ENCODE measurements around the gene MTCL3.

MTCL3 gene

DNA sequence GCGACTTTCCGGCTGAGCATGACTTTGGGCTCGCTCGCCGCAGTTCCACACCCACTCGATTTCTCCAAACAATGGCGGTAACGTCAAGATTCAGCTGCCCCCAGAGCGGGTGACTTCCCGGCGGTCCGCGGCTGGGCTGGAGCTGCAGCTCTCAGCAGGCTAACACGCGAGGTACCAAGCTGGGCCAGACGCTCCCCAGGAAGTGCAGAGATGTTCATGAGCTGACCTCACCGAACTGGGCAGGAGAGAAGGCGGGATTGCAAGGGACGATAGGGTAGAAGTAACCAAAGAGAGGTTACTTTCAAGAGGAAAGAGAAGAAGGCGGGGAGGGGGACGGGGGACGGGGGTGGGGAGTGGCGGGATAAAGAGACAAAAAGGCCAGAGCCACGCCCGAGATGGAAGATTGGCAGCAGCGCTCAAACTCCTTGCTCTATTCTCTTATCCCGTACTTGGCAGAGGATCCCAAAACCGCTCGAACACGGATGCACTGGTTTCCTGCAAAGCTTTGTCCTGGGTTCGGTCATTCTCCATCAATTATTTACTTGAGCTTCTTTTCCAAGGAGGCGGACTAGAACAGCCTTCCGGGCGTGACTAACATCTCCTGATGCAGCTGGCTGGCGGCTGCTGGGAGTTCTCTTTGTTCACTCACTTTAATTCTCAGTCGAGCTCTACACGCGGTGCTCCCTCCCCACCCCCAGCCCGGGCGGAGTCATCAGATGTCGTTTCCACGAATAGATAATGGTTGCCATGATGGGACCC lies at the start of gene MTCL3:
Gene MTCL3, minus strand, starts transcription at position 626 of the 759 bp plus-strand sequence.
- DNase-seq = peak; percentile 73
- peaks cover 14% of the 10 kb centered on the region for H3K27me3 ChIP-seq (ENCODE audit: control insufficient read depth, insufficient read depth, low read length)
- peak within 1 kb of the TSS; percentile 55 for H3K4me3 ChIP-seq (ENCODE audit: insufficient read depth, low read depth, low read length)
- H3K36me3 ChIP-seq (replicated peaks; ENCODE audit: control insufficient read depth, insufficient read depth, low read length) = no peaks in the 10 kb centered on the region

DNA sequence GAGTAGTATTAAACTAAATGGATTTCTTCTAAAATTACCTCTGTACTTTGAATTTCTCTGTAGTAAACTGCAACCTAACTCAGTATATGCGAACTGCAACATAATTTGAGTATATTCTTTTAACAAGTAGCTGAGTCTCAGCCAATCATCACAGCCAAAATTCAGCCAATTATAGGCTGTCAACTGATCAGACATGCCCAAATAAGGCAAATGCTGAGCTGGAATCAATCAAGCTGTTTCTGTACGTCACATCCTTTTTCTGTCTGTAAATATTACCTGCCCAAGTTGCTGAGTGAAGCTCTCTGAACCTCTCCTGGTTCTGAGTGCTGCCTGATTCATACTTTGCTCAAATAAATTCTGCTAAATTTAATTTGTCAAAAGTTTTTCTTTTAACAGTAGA lies 48.3 kb upstream of the MTCL3 start:
- Histone ChIP-seq H3K27me3 (ENCODE audit: control insufficient read depth, insufficient read depth, low read length) (no peaks in the 10 kb centered on the region), H3K36me3 (replicated peaks; ENCODE audit: control insufficient read depth, insufficient read depth, low read length) (no peaks in the 10 kb centered on the region), H3K4me3 (ENCODE audit: insufficient read depth, low read depth, low read length) (no peak overlapping the region)
- no peak for DNase-seq

GRCh38 chr6:127566651-127567050 lies 47.5 kb upstream of the MTCL3 start:
- no peaks in the 10 kb centered on the region for H3K27me3 ChIP-seq (ENCODE audit: control insufficient read depth, insufficient read depth, low read length)
- no peak overlapping the region for H3K4me3 ChIP-seq (ENCODE audit: insufficient read depth, low read depth, low read length)
- H3K36me3 ChIP-seq (replicated peaks; ENCODE audit: control insufficient read depth, insufficient read depth, low read length) = no peaks in the 10 kb centered on the region
- no peak for DNase-seq

GRCh38 chr6:127566119-127566518 lies 47.0 kb upstream of the MTCL3 start:
- Histone ChIP-seq H3K27me3 (ENCODE audit: control insufficient read depth, insufficient read depth, low read length) (no peaks in the 10 kb centered on the region), H3K36me3 (replicated peaks; ENCODE audit: control insufficient read depth, insufficient read depth, low read length) (no peaks in the 10 kb centered on the region)

GRCh38 chr6:127564761-127565160 lies 45.6 kb upstream of the MTCL3 start:
- Histone ChIP-seq H3K27me3 (ENCODE audit: control insufficient read depth, insufficient read depth, low read length) (no peaks in the 10 kb centered on the region), H3K36me3 (replicated peaks; ENCODE audit: control insufficient read depth, insufficient read depth, low read length) (no peaks in the 10 kb centered on the region), H3K4me3 (ENCODE audit: insufficient read depth, low read depth, low read length) (no peak overlapping the region)
- no peak for DNase-seq

More at GRCh38 chr6:127566119-127566518, 47.0 kb upstream of the MTCL3 start:
- no peak overlapping the region for H3K4me3 ChIP-seq (ENCODE audit: insufficient read depth, low read depth, low read length)
- no peak for DNase-seq

- no peak overlapping the region for H3K4me3 ChIP-seq (ENCODE audit: insufficient read depth, low read depth, low read length)
- H3K36me3 ChIP-seq (replicated peaks; ENCODE audit: control insufficient read depth, insufficient read depth, low read length) = no peaks in the 10 kb centered on the region
- no peak for DNase-seq
- no peaks in the 10 kb centered on the region for H3K27me3 ChIP-seq (ENCODE audit: control insufficient read depth, insufficient read depth, low read length)
Measured at GRCh38 chr6:127561660-127562059, 42.5 kb upstream of the MTCL3 start.

GRCh38 chr6:127554435-127555006 lies 35.4 kb upstream of the MTCL3 start:
- no peak overlapping the region for H3K4me3 ChIP-seq (ENCODE audit: insufficient read depth, low read depth, low read length)
- peak; percentile 11 for DNase-seq

GRCh38 chr6:127550403-127550802 lies 31.3 kb upstream of the MTCL3 start:
- no peak for DNase-seq
- no peaks in the 10 kb centered on the region for H3K27me3 ChIP-seq (ENCODE audit: control insufficient read depth, insufficient read depth, low read length)
- H3K36me3 ChIP-seq (replicated peaks; ENCODE audit: control insufficient read depth, insufficient read depth, low read length) = no peaks in the 10 kb centered on the region
- H3K4me3 ChIP-seq (ENCODE audit: insufficient read depth, low read depth, low read length) = no peak overlapping the region

More at GRCh38 chr6:127554435-127555006, 35.4 kb upstream of the MTCL3 start:
- H3K27me3 ChIP-seq (ENCODE audit: control insufficient read depth, insufficient read depth, low read length) = no peaks in the 10 kb centered on the region
- H3K36me3 ChIP-seq (replicated peaks; ENCODE audit: control insufficient read depth, insufficient read depth, low read length) = no peaks in the 10 kb centered on the region

DNA sequence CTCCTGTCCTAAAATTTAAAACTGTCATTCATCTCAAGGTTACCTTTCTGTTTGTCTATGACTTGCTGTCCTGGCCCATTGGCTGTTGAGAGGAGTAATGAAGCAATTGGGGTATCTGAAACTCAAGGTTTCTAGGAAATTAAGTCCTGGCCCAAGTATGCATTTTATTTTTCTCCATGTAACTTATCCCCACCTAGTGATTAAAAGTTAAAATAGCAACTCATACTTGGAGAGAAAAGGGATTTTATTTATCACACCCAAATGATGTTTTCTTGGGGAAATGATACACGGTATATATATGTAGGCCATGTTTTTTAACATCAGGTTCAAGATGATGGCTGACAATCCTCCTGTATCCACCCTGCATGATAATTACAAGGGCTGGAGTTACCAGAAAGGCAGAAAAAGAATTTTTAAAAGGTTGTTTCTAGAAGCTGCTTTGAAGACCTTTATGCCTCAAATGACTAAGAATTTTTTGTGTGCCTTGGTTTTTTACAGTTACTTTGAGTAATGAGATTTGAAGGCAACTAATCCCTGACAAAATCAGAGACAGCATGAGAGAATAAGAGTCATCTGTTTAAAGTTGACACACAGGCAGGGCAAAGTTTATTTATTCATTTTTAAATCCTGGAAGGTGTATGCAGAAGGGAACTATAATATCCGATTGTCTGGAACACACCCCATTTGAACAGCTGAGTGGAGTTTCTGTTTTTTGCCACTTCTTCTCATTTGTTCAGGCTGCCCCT lies 28.9 kb upstream of the MTCL3 start:
- H3K27me3 ChIP-seq (ENCODE audit: control insufficient read depth, insufficient read depth, low read length) = no peaks in the 10 kb centered on the region
- no peaks in the 10 kb centered on the region for H3K36me3 ChIP-seq (replicated peaks; ENCODE audit: control insufficient read depth, insufficient read depth, low read length)
- no peak for DNase-seq
- no peak overlapping the region for H3K4me3 ChIP-seq (ENCODE audit: insufficient read depth, low read depth, low read length)

DNA sequence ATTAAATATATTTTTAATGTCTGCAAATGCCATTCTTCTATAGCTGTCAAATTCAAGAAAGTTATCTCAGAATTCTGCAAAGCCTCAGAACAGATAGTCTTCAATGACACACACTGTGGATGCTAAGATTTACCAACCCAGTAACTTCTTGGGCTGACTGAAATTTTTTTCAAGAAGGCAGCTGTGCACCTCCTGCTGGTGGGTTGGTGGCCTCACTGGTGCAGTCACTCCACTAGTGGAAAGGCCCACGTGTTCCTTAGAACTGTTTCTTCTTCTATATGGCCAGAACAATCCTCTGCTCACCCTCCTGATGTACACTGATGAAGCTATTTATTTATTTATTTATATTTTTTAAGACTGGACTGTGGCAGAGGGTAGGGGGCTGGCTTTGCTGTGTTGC lies 28.1 kb upstream of the MTCL3 start:
- H3K4me3 ChIP-seq (ENCODE audit: insufficient read depth, low read depth, low read length) = no peak overlapping the region
- no peaks in the 10 kb centered on the region for H3K27me3 ChIP-seq (ENCODE audit: control insufficient read depth, insufficient read depth, low read length)
- no peak for DNase-seq
- no peaks in the 10 kb centered on the region for H3K36me3 ChIP-seq (replicated peaks; ENCODE audit: control insufficient read depth, insufficient read depth, low read length)

DNA sequence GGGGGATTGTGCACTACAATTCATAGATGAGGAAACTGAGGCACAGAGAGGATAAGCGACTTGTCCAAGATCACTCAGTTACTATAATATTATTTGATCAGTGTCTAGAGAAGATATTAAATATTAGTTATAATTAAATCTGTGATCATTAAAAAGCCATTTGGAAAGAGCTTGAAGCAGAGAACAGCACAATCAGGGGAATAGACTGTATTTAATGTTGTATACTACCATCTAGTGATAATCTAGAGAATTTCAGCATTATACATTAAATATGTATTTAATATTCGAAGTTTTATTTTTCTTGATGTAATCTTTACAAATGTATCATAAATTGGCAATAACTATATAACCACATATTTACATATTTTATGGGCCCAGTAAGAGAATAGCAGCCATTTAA lies 20.1 kb upstream of the MTCL3 start:
- H3K36me3 ChIP-seq (replicated peaks; ENCODE audit: control insufficient read depth, insufficient read depth, low read length) = no peaks in the 10 kb centered on the region
- no peak for DNase-seq
- H3K27me3 ChIP-seq (ENCODE audit: control insufficient read depth, insufficient read depth, low read length) = no peaks in the 10 kb centered on the region
- no peak overlapping the region for H3K4me3 ChIP-seq (ENCODE audit: insufficient read depth, low read depth, low read length)

GRCh38 chr6:127538750-127539264 lies 19.7 kb upstream of the MTCL3 start:
- Histone ChIP-seq H3K27me3 (ENCODE audit: control insufficient read depth, insufficient read depth, low read length) (no peaks in the 10 kb centered on the region), H3K4me3 (ENCODE audit: insufficient read depth, low read depth, low read length) (no peak overlapping the region), H3K36me3 (replicated peaks; ENCODE audit: control insufficient read depth, insufficient read depth, low read length) (no peaks in the 10 kb centered on the region)
- no peak for DNase-seq

DNA sequence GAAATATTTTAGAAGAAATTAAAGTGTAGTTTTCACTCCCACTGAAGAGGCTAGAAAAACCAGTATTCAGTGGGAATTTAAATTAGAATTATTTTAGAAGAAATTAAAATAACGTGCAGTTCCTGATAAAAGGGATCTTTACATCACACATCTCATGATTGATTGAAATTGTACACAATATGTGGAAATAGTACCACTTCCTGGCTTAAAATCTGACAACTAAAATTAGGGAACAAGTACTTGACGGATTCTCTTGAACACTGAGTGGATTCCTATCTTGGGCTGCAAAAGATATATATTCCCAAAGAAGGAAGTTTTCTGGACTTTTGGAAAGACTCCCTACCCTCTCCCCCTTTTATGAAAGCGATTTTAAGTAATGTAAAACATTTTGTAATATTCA lies 14.6 kb upstream of the MTCL3 start:
- no peaks in the 10 kb centered on the region for H3K36me3 ChIP-seq (replicated peaks; ENCODE audit: control insufficient read depth, insufficient read depth, low read length)
- no peak overlapping the region for H3K4me3 ChIP-seq (ENCODE audit: insufficient read depth, low read depth, low read length)
- H3K27me3 ChIP-seq (ENCODE audit: control insufficient read depth, insufficient read depth, low read length) = no peaks in the 10 kb centered on the region
- no peak for DNase-seq

GRCh38 chr6:127533011-127533410 lies 13.9 kb upstream of the MTCL3 start:
- Histone ChIP-seq H3K4me3 (ENCODE audit: insufficient read depth, low read depth, low read length) (no peak overlapping the region), H3K36me3 (replicated peaks; ENCODE audit: control insufficient read depth, insufficient read depth, low read length) (no peaks in the 10 kb centered on the region), H3K27me3 (ENCODE audit: control insufficient read depth, insufficient read depth, low read length) (no peaks in the 10 kb centered on the region)
- no peak for DNase-seq

GRCh38 chr6:127522714-127523113 lies 3.6 kb upstream of the MTCL3 start:
- Histone ChIP-seq H3K36me3 (replicated peaks; ENCODE audit: control insufficient read depth, insufficient read depth, low read length) (no peaks in the 10 kb centered on the region), H3K27me3 (ENCODE audit: control insufficient read depth, insufficient read depth, low read length) (peaks cover 5% of the 10 kb centered on the region), H3K4me3 (ENCODE audit: insufficient read depth, low read depth, low read length) (no peak overlapping the region)
- DNase-seq = no peak
